Upper lobe of right lung (tissue), 1 donor: ENCODE data around the gene ST6GALNAC4. TPM values are rescaled to one million over a fixed set of nuclear protein-coding genes. Genes with fewer than 3 reads are reported as not detected.

Experiments used
- ATAC-seq: fragments of 200-7000 bp; cut with Tn5 transposase; one replicate; pipeline ENCODE4 v1.9.1; 2020; ENCODE audit warnings: mild to moderate bottlenecking, moderate library complexity
- DNase-seq: peaks from one replicate; pipeline ENCODE4 v3.0.0-alpha.2; 2020
- H3K27ac ChIP-seq: fragments of 200-600 bp; one replicate; pipeline ENCODE4 v1.8.0; 2022
- H3K27me3 ChIP-seq: fragments of 200-600 bp; one replicate; pipeline ENCODE4 v1.8.0; 2022; ENCODE audit warnings: mild to moderate bottlenecking
- H3K36me3 ChIP-seq: fragments of 200-600 bp; one replicate; pipeline ENCODE4 v1.8.0; 2022
- H3K4me1 ChIP-seq: fragments of 200-600 bp; one replicate; pipeline ENCODE4 v1.8.0; 2022
- H3K4me3 ChIP-seq: fragments of 200-600 bp; one replicate; pipeline ENCODE4 v1.8.0; 2022; ENCODE audit warnings: mild to moderate bottlenecking
- H3K9me3 ChIP-seq: fragments of 200-600 bp; one replicate; pipeline ENCODE4 v1.8.0; 2022
- intact Hi-C: fragments of 100-400 bp; cut with DNase I; formaldehyde crosslinking; loops from one replicate; pipeline ENCODE4 v1.11.0; 2022
- total RNA-seq: library from RNA; stranded (reverse); fragmentation: NEBNext Ultra II Directional; extraction: Animal tissue kit (Norgen Biotek cat#: 25700); gene quantifications from one replicate; pipeline ENCODE4 v1.2.1, GENCODE V29; 2021
- TF ChIP-seq, protein P1 (sequence below): fragments of 200-600 bp; IDR thresholded peaks from one replicate; pipeline ENCODE4 v1.8.0; 2022; ENCODE audit warnings: antibody characterized with exemption
- donor health status: DM: no; HTN: yes; CAD: no; lungs with severe emphysema.

The ST6GALNAC4 gene
- total RNA-seq, 1 donor from 2014 or later = 58.8 TPM

DNA sequence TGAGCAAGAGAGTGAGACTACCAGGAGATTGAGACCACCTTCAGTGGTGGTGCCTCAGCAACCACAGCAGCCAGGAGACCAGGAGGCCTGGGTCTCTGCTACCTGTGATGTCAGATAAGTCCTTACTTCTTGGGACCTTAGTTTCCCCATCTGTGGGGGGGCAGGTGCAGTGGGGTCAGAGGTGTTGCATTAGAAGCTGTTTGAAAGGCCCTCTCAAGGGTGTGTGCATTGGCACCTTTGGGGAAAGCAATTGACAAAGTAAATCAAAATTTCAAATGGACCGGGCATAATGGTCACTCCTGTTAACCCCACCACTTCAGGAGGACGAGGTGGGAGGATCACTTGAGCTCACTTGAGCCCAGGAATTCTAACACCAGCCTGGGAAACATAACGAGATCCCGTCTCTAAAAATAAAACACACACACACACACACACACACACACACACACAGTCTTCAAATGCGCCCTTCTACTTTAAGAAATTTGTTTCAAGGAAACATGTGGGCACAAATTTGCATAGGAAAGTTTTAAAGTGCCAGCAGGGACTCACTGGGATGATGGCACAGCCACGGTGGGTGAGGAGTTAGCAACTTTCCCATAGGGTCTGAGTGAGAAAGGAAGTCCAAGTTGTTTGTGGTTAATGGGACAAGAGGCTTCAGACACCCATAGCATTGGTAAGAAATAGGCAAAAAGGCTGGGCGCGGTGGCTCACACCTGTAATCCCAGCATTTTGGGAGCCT is 38.0 kb downstream of the ST6GALNAC4 start:
- intact Hi-C loops = no loop called here
- no peak for ATAC-seq
- Histone ChIP-seq H3K4me1 (peaks cover 33% of the 10 kb centered on the region), H3K9me3 (no peaks in the 10 kb centered on the region), H3K36me3 (no peaks in the 10 kb centered on the region), H3K27me3 (no peaks in the 10 kb centered on the region), H3K27ac (no peak overlapping the region), H3K4me3 (no peak overlapping the region)
- TF ChIP-seq, protein P1, sequence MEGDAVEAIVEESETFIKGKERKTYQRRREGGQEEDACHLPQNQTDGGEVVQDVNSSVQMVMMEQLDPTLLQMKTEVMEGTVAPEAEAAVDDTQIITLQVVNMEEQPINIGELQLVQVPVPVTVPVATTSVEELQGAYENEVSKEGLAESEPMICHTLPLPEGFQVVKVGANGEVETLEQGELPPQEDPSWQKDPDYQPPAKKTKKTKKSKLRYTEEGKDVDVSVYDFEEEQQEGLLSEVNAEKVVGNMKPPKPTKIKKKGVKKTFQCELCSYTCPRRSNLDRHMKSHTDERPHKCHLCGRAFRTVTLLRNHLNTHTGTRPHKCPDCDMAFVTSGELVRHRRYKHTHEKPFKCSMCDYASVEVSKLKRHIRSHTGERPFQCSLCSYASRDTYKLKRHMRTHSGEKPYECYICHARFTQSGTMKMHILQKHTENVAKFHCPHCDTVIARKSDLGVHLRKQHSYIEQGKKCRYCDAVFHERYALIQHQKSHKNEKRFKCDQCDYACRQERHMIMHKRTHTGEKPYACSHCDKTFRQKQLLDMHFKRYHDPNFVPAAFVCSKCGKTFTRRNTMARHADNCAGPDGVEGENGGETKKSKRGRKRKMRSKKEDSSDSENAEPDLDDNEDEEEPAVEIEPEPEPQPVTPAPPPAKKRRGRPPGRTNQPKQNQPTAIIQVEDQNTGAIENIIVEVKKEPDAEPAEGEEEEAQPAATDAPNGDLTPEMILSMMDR = no peak
- no peak for DNase-seq

DNA sequence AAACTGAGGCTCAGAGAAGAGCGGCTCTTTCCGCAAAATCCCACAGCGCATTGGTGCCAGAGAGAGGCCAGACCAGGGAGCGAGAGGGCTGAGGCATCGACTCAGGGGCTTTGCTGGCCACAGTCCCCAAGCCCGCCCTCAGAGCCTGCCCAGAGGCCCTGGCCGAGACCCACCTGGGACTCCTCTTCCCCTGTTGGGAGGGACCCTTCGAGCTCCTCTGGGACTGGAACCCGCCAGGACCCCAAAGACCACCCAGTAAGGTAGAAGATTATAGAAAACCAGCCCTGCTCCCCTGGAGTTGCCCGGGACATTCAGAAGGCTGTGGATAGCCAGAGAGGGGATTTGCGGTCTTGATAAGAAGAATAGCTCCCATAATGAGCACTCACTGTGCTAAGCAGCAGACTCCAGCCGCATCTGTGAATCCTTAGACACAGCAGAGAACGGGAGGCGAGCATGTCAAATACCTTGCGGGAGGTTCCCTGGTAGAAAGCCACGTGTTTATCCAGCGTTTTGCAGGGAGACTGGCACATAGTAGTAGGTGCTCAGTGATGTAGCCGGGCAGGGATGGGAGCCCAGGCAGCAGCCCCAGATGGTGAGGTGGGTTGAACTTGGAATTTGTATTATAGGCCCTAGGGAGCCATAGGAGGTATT is 38.7 kb downstream of the ST6GALNAC4 start:
- no peaks in the 10 kb centered on the region for H3K9me3 ChIP-seq
- H3K27ac ChIP-seq = peak overlapping the region; percentile 69
- peak overlapping the region; percentile 59 for H3K4me3 ChIP-seq
- peaks cover 4% of the 10 kb centered on the region for H3K36me3 ChIP-seq
- no peaks in the 10 kb centered on the region for H3K27me3 ChIP-seq
- intact Hi-C loops = no loop called here
- peak; percentile 62 for DNase-seq
- no peak for ATAC-seq
- peaks cover 37% of the 10 kb centered on the region for H3K4me1 ChIP-seq
- TF ChIP-seq, protein P1 = no peak

DNA sequence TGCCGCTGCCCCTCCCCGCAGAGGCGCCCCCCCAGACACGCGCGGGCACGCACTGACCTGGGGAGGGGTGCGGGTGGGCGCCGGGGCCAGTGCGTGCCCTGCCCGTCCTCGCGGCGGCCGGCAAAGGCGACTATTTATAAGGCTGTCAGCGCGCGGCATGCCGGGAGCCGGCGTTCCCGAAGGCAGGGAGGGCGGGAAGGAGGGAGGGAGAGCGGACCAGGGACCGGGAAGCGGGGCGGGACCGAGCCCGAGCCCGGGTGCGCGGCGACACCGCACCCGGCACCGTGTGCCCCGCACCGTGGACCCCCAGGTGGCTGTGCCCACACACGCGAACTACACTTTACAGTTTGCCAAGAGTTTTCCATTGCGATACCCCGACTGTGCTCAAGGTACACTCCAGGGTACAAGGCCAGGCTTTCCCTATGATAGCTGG is 39.3 kb downstream of the ST6GALNAC4 start, which contains the start of gene AK1:
TSS of gene AK1 (minus strand) at position 110 of the 433 bp plus-strand sequence. CDS start 3,058 bp downstream, outside the sequence.
- Histone ChIP-seq H3K27me3 (no peaks in the 10 kb centered on the region), H3K4me3 (peak within 1 kb of the TSS; percentile 59), H3K9me3 (no peaks in the 10 kb centered on the region), H3K36me3 (peaks cover 9% of the 10 kb centered on the region), H3K4me1 (peaks cover 37% of the 10 kb centered on the region), H3K27ac (peak within 1 kb of the TSS; percentile 69)
- ATAC-seq = peak; percentile 82
- TF ChIP-seq, protein P1 = no peak
- peak; percentile 91 for DNase-seq
- intact Hi-C loops = no loop called here

DNA sequence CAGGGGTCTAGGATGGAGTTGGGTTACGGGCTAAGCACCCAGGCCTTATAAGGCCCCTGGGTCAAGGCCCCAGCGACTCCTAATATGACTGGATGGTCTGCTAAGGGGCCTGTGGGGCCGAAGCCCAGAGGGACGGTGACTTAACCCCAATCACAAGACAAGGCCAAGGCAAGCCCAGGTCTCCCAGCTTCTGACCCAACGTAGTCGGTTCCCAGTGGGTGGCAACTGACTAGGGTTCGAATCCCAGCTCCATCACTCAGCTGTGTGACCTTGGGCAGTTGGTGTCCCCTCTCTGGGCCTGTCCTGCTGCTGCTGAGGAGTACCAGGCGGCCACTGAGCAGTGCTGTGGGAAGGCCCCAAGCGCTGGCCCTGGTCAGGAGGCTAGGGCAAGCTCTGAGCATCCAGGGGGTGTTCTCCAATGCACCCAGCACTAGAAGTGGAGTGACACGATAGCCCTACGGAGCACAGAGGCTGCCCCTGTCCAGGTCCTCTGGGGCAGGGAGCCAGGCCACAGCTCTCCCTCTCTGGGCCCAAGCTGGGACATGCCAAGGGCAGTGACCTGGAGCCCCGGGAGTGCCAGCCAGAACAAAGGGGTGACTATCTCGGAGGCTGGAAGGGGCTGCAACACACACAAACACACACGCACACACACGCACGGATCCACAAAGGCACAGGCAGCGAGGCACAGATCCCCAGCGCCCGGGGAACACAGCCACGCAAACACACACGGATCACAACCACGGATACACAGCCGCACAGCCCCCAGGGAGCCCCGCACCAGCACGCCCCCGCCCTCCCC is 39.9 kb downstream of the ST6GALNAC4 start:
- H3K36me3 ChIP-seq = peaks cover 15% of the 10 kb centered on the region
- no peaks in the 10 kb centered on the region for H3K9me3 ChIP-seq
- DNase-seq = no peak
- peaks cover 37% of the 10 kb centered on the region for H3K4me1 ChIP-seq
- intact Hi-C loops = no loop called here
- no peaks in the 10 kb centered on the region for H3K27me3 ChIP-seq
- peak overlapping the region; percentile 69 for H3K27ac ChIP-seq
- H3K4me3 ChIP-seq = peak overlapping the region; percentile 59
- TF ChIP-seq, protein P1 = no peak
- ATAC-seq = peak; percentile 17

DNA sequence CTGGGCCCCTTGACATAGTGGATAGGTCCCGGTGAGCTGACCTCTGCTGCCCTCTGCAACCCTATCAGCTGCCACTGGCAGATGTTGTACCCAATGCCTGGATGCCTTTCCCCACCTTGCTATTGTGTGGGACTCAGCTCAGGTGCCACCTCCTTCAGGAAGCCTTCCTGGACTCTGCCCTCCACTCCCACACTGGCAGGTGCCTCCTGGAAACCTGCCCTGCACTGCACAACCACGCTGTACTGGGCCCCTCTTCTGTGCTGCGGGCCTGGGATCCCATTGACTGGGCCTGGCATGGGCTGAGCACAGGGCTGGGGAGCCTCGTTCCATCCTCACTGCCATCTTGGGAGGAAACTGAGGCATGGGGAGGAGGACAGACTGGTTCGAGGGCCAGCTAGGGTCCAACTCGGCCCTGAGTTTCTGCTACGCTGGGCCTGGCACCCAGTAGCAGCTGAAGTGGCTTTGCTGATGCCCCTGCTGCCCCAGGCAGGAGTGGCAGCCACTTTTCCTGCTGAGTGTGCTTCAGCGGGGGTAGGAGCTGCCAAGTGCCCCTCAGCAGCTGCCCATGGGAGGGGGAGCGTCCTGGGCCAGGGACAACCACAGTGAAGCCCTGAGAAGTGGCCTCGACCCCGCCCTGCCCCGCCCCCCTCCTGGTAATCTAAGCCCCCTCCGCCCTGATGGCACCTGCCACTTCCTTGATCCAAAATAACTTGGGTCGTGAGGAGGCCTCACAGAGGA is 40.6 kb downstream of the ST6GALNAC4 start:
- TF ChIP-seq, protein P1 = no peak
- Histone ChIP-seq H3K27ac (peak overlapping the region; percentile 69), H3K36me3 (peaks cover 23% of the 10 kb centered on the region), H3K9me3 (no peaks in the 10 kb centered on the region), H3K27me3 (no peaks in the 10 kb centered on the region), H3K4me3 (peak overlapping the region; percentile 59), H3K4me1 (peaks cover 37% of the 10 kb centered on the region)
- intact Hi-C loops = no loop called here
- peak; percentile 84 for DNase-seq
- ATAC-seq = peak; percentile 44
